HG03066 (cell line): ENCODE results near the gene PCDHA11.

Source experiments
- ATAC-seq: cut with Tn5 transposase; IDR thresholded peaks from one replicate; pipeline ENCODE4 v1.9.1; 2021; ENCODE audit warnings: low read depth; ENCODE audit not compliant: unreplicated experiment

PCDHA11 gene

GRCh38 chr5:140916325-140916724 is 47.6 kb downstream of the PCDHA11 start:
- no peak for ATAC-seq
